ENCODE measurements around the gene CRB2.

CRB2 gene

DNA sequence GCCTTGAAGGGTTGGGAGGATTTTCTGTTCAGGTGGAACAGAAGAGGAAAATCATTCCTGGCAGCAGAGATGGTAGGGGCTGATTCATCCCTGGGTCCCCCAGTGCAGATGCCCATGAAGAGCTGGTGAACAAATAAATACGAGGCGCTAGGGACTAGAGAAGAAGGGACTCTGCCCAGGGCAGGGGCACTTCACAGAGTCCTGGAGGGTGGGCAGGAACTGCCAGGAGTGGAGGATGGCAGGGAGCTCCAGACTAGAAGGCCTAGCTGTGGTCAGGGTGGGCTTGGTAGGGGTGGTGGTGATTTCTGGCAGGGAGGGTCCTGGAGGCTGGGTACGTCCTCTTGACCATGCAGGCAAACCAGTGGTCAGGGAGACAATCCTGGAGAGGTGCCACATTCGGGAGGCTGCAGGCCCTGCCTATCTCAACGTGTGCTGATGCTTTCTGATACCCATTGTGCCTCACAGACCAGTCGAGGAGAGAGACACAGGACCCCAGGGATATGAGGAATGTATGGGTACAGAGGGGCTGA lies 69.9 kb downstream of the CRB2 start:
- TF ChIP-seq CTBP1 (IDR thresholded peaks at IDR 0.05; ENCODE audit: borderline replicate concordance) (no peak), LEF1 (IDR thresholded peaks at IDR 0.05; ENCODE audit: borderline replicate concordance) (no peak)
- CTCF ChIA-PET, result interaction anchor here (0.6 kb wide), 1 partner anchor 151 kb away, joined by 3 read pairs; no protein-coding TSS in a partner anchor
- POLR2A ChIA-PET, result no interaction called here
- no peak for DNase-seq (ENCODE audit: extremely low spot score)

DNA sequence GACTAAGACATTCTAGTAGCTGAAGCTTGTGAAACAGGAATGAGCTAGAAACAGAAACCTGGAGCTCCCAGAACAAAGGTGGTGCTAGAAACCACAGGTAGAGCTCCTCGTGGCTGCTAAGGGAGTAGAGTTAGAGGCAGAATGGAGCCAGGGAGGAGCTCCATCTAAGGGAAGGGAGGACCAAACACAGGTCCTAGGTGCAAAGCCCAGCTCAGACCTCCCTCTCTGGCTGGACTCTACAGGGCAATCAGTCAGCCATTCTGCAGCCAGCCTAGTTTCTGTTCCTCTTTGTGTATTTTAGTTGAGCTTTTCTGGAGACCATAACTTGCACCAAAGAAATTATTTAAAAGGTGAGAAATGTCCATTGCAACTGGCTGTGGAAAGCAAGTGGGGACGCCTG lies 70.4 kb downstream of the CRB2 start:
- no peak for TF ChIP-seq ELF4 (IDR thresholded peaks at IDR 0.05)
- TF ChIP-seq SUZ12 (IDR thresholded peaks at IDR 0.05), result no peak
- no peak for TF ChIP-seq FOXA1 (IDR thresholded peaks at IDR 0.05)
- no peak for TF ChIP-seq FOXM1 (IDR thresholded peaks at IDR 0.05; ENCODE audit: borderline replicate concordance)
- no peak for TF ChIP-seq NFRKB (IDR thresholded peaks at IDR 0.05)
- no peak for TF ChIP-seq LEF1 (IDR thresholded peaks at IDR 0.05; ENCODE audit: borderline replicate concordance)
- no peak for TF ChIP-seq CTBP1 (IDR thresholded peaks at IDR 0.05; ENCODE audit: borderline replicate concordance)
- no peak for TF ChIP-seq TARDBP (IDR thresholded peaks at IDR 0.05)
- no peak for TF ChIP-seq ARNT (IDR thresholded peaks at IDR 0.05)
- TF ChIP-seq ZNF384 (IDR thresholded peaks at IDR 0.05), result no peak
- TF ChIP-seq SP1 (IDR thresholded peaks at IDR 0.05), result no peak
- TF ChIP-seq BHLHE40 (IDR thresholded peaks at IDR 0.05; ENCODE audit: borderline replicate concordance), result no peak
- no peak for TF ChIP-seq L3MBTL2 (conservative IDR thresholded peaks at IDR 0.05)
- TF ChIP-seq FOXK2 (IDR thresholded peaks at IDR 0.05), result no peak
- TF ChIP-seq HDGF (IDR thresholded peaks at IDR 0.05; ENCODE audit: borderline replicate concordance), result no peak
- TF ChIP-seq, protein P1, sequence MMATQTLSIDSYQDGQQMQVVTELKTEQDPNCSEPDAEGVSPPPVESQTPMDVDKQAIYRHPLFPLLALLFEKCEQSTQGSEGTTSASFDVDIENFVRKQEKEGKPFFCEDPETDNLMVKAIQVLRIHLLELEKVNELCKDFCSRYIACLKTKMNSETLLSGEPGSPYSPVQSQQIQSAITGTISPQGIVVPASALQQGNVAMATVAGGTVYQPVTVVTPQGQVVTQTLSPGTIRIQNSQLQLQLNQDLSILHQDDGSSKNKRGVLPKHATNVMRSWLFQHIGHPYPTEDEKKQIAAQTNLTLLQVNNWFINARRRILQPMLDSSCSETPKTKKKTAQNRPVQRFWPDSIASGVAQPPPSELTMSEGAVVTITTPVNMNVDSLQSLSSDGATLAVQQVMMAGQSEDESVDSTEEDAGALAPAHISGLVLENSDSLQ (IDR thresholded peaks at IDR 0.05), result no peak
- ChIA-PET POLR2A (no interaction called here), CTCF (interaction anchor here (0.6 to 0.9 kb wide), 2 partner anchors 9 to 150 kb away, joined by 3 read pairs; no protein-coding TSS in a partner anchor)
- DNase-seq (ENCODE audit: extremely low spot score), result no peak
